Hematopoietic multipotent progenitor cell treated with erythropoietin and hydrocortisone succinate and interleukin-3 and kit ligand, for 4 days (in vitro differentiated cells): ENCODE measurements around the gene SMCR8.

Experiments used
- DNase-seq: peaks from one replicate; pipeline ENCODE4 v3.0.0-alpha.2; 2015

The SMCR8 gene

DNA sequence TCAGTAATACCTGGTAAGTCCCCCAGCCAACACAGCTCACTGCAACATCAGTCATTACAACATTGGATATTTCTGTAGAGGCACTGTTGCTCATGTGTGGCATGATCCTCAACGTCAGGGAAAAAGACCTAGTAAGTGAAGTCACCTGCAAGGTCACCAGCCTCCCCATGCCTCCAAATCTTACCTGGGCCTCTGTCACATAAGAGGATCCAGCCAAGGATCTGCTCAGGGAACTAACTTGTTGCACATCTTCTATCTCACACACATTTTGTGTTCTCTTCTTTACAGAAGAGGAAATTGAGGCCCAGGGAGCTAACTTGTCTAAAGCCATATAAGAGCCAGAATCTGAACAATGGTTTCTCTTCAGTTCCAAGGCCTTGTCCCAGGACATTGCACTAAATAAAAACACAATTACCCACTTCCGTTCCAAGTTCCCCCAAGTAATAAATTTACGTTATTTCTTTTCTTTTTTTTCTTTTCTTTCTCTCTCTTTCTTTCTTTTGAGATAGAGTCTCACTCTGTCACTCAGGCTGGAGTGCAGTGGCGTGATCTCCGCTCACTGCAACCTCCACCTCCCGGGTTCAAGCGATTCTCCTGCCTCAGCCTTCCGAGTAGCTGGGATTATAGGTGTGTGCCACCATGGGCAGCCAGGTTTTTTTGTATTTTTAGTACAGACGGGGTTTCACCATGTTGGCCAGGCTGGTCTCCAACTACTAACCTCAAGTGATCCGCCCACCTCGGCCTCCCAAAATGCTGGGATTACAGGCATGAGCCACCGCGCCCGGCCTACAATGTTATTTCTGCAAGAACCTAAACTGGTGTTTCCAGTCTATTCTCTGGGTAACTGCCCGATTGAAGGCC, 47.0 kb downstream of the SMCR8 start:
- DNase-seq, result no peak

- DNase-seq, result peak; percentile 67
These were observed 47.6 kb downstream of the SMCR8 start for GRCh38 chr17:18362698-18363100.

DNA sequence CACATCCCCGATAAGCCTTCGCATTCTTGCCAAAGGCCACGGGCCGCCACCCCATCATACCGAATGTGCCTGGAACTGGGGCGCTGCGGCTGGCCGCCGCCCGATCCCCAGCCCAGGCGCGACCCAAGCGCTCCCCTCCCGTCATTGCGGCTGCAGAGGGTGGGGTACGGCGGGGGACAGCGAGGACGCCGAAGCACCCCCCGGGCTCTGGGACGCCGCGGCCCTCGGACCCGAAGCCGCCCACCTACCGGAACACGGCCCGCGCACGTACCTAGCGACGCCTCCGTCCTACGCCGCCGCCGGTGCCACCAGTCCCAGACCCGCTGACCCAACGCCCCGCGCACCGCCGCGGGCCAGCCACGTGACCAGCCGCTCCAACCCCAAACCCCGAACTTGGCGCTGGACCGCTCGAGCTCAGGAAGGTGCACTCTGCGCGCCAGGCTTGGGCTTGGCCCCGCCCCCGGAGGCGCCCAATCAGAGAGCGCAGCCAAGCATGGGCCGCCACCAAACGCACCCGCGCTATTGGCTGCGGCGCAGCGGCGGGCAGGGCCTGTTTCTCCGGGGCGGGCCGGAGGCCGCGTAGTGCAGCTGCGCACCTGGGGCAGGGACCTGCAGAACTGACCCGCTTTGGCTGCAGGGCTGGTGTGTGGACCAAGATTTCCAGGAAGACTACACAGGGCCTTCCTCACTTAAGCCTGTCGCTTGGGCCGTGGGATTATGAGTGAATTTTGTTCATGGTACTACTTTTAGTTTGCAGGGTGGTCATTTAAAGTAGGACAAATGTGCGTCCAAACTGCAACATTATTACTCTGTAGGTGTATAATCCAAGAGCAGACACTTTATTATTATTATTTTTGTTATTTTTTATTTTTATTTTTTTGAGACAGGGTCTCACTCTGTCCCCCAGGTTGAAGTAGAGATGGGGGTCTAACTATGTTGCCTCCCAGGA, 48.3 kb downstream of the SMCR8 start, which contains the start of gene SHMT1:
SHMT1 (minus strand) TSS at position 450 of the 949 bp plus-strand sequence. CDS start 7,569 bp downstream, outside the sequence.
- DNase-seq, result peak; percentile 97

DNA sequence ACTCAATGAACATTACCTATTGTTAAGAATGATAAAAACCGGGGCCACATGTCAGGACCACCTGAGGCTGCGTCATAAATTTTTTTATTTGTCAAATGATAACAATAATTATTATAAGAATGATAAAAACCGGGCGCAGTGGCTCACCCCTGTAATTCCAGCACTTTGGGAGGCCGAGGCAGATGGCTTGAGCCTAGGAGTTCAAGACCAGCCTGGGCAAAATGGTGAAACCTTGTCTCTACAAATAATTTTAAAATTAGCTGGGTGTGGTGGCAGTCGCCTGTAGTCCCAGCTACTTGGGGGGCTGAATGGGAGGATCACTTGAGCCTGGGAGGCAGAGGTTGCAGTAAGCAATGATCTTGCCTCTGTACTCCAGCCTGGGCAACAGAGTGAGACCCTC, 49.1 kb downstream of the SMCR8 start:
- DNase-seq, result no peak

DNA sequence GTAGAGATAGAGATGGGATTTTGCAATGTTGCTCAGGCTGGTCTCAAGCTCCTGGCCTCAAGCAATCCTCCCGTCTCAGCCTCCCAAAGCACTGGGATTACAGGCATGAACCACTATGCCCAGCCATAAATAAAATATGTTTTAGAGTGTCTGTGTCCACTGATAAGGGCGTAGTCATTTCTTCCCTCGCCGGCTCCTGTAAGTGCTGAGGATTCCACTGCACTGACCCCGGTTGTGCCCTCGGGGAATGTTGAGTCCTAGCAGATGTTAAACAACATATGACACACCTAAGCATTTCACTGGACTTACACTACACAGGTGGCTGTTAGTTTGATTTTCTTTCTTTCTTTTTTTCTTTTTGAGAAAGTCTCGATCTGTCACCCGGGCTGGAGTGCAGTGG, 53.9 kb downstream of the SMCR8 start:
- DNase-seq, result peak; percentile 40

GRCh38 chr17:18370761-18371160, 55.7 kb downstream of the SMCR8 start:
- no peak for DNase-seq

DNA sequence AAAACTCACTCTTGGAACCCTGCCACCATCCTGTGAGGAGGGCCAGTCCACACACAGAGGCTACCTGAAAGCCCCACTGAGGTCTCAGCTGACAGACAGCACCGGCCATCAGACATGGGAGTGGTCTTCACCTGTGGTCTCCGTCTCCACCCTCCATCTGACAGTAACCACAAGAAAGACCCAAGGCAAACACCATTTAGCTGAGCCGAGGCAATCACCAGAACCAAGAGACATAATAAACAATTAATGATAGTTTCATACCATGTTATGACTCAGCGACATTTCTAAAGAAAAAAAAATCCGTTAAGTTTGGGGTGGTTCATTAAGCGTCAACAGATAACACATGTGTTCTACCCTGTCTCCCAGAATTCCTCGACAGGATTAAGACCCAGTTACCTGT, 56.4 kb downstream of the SMCR8 start:
- DNase-seq, result peak; percentile 29

GRCh38 chr17:18373181-18373580, 58.1 kb downstream of the SMCR8 start:
- peak; percentile 34 for DNase-seq

DNA sequence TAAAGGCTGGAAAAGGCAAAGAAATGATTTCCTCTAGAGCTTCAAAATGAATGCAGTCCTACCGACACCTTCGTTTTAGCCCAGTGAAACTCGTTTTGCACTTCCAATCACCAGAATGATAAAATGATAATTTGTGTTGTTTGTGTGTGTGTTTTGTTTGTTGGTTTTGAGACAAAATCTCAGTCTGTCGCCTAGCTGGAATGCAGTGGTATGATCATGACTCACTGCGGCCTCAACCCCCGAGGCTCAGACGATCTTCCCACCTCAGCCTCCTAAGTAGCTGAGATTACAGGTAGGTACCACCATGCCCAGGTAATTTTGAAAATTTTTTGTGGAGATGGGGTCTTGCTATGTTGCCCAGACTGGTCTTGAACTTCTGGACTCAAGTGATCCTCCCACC, 59.1 kb downstream of the SMCR8 start:
- no peak for DNase-seq
